Fibroblast of upper back skin (primary cell): ENCODE results near the gene PCDH18.
"Not testable (repeated sequence)": the region's sequence is repeated elsewhere in the genome, so short reads cannot be mapped to it uniquely, and the experiment has no call there.

ENCODE experiments used
- DNase-seq: peaks from one replicate; pipeline ENCODE4 v3.0.0-alpha.2; 2013

Gene PCDH18, protein sequence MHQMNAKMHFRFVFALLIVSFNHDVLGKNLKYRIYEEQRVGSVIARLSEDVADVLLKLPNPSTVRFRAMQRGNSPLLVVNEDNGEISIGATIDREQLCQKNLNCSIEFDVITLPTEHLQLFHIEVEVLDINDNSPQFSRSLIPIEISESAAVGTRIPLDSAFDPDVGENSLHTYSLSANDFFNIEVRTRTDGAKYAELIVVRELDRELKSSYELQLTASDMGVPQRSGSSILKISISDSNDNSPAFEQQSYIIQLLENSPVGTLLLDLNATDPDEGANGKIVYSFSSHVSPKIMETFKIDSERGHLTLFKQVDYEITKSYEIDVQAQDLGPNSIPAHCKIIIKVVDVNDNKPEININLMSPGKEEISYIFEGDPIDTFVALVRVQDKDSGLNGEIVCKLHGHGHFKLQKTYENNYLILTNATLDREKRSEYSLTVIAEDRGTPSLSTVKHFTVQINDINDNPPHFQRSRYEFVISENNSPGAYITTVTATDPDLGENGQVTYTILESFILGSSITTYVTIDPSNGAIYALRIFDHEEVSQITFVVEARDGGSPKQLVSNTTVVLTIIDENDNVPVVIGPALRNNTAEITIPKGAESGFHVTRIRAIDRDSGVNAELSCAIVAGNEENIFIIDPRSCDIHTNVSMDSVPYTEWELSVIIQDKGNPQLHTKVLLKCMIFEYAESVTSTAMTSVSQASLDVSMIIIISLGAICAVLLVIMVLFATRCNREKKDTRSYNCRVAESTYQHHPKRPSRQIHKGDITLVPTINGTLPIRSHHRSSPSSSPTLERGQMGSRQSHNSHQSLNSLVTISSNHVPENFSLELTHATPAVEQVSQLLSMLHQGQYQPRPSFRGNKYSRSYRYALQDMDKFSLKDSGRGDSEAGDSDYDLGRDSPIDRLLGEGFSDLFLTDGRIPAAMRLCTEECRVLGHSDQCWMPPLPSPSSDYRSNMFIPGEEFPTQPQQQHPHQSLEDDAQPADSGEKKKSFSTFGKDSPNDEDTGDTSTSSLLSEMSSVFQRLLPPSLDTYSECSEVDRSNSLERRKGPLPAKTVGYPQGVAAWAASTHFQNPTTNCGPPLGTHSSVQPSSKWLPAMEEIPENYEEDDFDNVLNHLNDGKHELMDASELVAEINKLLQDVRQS

GRCh38 chr4:137531986-137532868, at the start of gene PCDH18:
Gene PCDH18 (minus strand): TSS chr4:137532494. CDS start chr4:137532088, 406 bp downstream.
- DNase-seq, result peak; percentile 100

- no peak for DNase-seq
Measured at GRCh38 chr4:137576446-137576845, 44.2 kb upstream of the PCDH18 start.

GRCh38 chr4:137572647-137573046, 40.4 kb upstream of the PCDH18 start:
- DNase-seq, result no peak

- no peak for DNase-seq
Measured at GRCh38 chr4:137572163-137572562, 39.9 kb upstream of the PCDH18 start.

GRCh38 chr4:137559801-137560200, 27.5 kb upstream of the PCDH18 start:
- DNase-seq, result peak; percentile 72

- DNase-seq, result peak; percentile 82
Measured at GRCh38 chr4:137558951-137559350, 26.7 kb upstream of the PCDH18 start.

GRCh38 chr4:137545461-137545861, 13.2 kb upstream of the PCDH18 start:
- peak; percentile 95 for DNase-seq

DNA sequence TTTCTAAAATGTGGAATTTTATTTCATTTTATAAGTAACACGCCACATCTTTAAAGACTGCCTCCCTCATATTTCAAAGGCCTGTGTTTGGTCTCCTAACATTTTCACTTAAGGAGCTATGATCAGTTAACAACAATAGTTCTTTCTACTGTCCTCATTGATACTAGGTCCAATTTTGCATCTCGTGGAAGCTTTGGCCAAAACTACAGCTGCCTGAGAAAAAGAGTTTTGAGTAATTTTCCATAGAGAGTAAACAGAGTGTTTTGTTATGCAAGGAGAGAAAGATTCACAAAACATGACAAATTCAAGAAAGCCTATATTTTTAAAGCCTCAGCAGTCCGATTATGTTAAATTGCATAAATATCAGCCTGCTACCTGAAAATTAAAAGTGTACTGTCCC, 11.4 kb upstream of the PCDH18 start:
- DNase-seq, result no peak

DNA sequence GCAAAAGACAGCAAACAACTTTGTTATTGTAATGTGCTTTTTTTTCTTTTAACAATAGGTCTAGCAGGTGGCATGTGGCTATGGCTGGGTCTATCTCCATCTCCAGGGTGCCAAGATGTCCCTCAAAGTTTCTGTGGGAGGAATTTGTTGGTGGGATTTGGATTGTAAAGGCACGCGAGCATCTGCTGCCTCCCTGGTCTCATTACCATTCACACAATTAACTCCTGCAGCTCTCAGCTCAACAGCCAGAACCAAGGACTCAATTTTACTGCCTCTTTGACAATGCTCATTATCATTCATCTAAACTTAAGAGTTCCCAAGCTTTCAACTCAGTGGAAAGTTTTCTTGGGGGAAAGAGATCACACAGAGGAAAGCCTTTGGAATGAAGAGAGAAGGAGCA, 10.9 kb upstream of the PCDH18 start:
- DNase-seq, result no peak

DNA sequence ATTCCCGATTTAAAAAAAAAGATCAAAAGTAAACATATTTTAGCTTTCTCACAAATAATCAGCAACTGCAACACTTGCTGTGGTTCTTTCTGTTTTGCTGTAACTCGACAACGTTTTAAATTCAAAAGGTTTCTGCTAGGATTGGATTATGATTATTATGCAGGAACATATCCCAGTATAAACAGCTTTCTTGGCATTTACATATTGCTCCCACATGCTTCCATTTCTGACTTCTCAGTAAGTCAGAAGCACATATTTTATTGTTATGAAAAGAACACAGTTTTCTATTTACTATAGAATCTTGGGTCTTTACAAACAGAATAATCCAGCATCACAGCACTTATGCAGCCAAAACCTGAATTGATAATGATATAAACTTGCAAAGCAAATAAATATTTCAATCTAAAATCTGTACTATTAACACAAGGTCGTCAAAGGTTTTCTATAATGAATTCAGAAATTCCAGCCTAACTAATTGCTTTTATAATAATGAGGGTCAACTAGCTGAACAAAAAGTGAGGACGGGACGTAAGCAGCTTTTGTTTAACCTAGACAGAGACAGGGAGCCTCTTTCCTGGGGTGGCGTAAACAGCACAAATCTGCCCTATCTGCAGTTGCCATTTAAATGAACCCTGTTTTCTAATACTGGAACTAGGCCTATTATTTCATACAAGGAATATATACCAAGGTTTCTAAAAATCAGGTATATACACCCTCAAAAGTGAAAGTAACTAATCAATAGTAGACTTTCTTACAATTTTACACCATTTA, 9.8 kb upstream of the PCDH18 start:
- DNase-seq, result no peak

GRCh38 chr4:137541181-137541580, 8.9 kb upstream of the PCDH18 start:
- no peak for DNase-seq

- no peak for DNase-seq
Measured at GRCh38 chr4:137540356-137540755, 8.1 kb upstream of the PCDH18 start.

- no peak for DNase-seq
Measured at GRCh38 chr4:137538526-137538925, 6.2 kb upstream of the PCDH18 start.

GRCh38 chr4:137537807-137538206, 5.5 kb upstream of the PCDH18 start:
- DNase-seq, result not testable (repeated sequence)

DNA sequence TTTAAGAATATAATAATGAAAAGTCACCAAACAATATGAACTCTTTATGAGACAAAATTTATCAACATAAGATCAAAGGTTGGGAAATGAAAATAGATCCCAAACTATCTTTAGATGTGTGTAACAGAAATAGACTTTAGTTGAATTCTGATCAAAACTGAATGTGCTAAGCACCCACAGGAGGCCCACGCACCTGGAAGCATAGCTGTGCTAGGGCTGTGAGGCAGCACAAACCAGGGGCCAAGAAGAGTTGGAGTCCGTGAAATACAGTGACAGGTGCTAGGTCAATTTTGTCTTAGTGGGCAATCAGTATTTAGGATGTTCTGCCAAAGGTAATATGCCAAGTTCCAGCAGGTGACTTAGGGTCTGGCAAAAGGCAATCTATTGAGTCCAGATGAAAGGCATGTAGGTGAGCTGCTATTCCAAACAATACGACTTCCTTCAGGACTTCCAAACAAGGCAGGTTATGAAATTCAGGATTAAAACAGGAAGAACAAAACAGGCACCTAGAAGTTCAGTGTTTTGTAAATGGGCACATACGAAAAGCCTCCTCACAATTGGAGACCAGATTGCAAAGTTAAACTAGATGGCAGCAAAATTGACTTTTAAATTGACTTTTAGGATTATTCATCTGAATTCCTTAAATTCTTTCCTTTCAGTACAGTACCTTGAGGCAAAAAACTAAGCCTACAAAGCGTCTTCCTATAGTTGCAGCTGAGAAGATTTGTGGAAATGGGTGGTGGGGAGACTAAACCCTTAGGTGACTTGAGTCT, 4.7 kb upstream of the PCDH18 start:
- no peak for DNase-seq

- no peak for DNase-seq
Measured at GRCh38 chr4:137535718-137536117, 3.4 kb upstream of the PCDH18 start.

DNA sequence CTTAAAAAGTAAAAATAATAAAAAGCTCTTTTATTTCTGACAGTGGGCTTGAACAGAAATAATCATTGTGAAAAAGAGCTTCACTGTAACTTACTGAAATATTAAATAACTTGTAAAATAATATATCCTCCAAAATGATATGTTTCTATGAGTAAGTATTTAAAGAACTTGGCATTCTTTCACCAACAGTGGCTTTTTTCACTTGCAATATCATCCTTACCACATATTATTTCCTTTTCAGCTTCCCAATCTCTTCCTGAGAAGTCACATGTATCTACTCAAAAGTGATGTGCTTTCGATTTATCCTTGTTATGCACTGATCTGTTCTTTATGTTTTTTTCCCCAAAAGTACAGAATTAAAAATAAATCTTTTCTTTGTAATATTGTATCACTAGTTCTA, 2.2 kb upstream of the PCDH18 start:
- DNase-seq, result peak; percentile 75

- DNase-seq, result no peak
Measured at GRCh38 chr4:137533855-137534254, 1.6 kb upstream of the PCDH18 start.

DNA sequence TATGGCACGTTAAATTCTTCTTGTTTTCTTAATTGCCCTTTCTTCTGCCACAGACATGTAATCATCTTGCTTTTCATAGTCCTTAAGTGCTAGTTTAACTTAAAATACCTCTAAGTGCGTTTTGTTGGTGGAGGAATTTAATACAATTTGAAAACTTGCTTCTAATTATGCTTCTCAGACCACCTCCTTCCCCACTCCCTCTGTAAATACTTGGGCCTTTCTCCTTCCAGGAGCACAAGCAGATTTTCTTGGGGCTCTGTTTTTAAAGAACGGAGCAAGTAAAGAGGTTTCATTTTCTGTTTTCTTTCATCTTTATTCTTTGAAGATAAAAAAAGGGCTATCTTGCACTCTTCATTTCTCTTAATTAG, 559 bp upstream of the PCDH18 start:
- no peak for DNase-seq

GRCh38 chr4:137531168-137531985, 917 bp downstream of the PCDH18 start:
- peak; percentile 67 for DNase-seq
